HepG2 (cell line): ENCODE results near the gene CCDC97. TPM values are rescaled to one million over a fixed set of nuclear protein-coding genes. Genes with fewer than 3 reads are reported as not detected.
A peak's percentile ranks its signal among the peaks of the same experiment; 100 is the strongest.

Experiments used
- ARID2 ChIP-seq: sonication (generic); formaldehyde crosslinking; IDR thresholded peaks from 2 replicates; pipeline ENCODE4 v1.8.1; 2022; ENCODE audit warnings: mild to moderate bottlenecking, missing genetic modification reagents, borderline replicate concordance
- CREM ChIP-seq, 2 experiments: sonication (generic) in 1 of 2; formaldehyde crosslinking in 1 of 2; IDR thresholded peaks; 2 replicates each; pipeline versions ENCODE4 v1.4.0 to v1.6.1; 2016 to 2020; ENCODE audit warnings: antibody characterized with exemption in 1 of 2, mild to moderate bottlenecking in 1 of 2, missing genetic modification reagents in 1 of 2
- FOSL1 ChIP-seq: sonication (generic); formaldehyde crosslinking; IDR thresholded peaks from 2 replicates; pipeline ENCODE4 v1.9.0; 2021; ENCODE audit warnings: missing genetic modification reagents, borderline replicate concordance
- MAFK ChIP-seq, 2 experiments: IDR thresholded peaks in 1 of 2; conservative IDR thresholded peaks in 1 of 2; 2 replicates each; pipeline ENCODE4 v1.6.1; 2011; ENCODE audit warnings: improper control_type of control experiment in 2 of 2, low read length in 2 of 2
- MEIS2 ChIP-seq: sonication (generic); formaldehyde crosslinking; IDR thresholded peaks from 2 replicates; pipeline ENCODE4 v1.9.0; 2021; ENCODE audit warnings: mild to moderate bottlenecking, missing genetic modification reagents
- NFATC3 ChIP-seq: sonication (generic); formaldehyde crosslinking; IDR thresholded peaks from 2 replicates; pipeline ENCODE4 v1.5.1; 2020; ENCODE audit warnings: mild to moderate bottlenecking, missing genetic modification reagents
- PAXIP1 ChIP-seq: sonication (generic); formaldehyde crosslinking; conservative IDR thresholded peaks from 2 replicates; pipeline ENCODE4 v1.4.0; 2020; ENCODE audit warnings: mild to moderate bottlenecking, missing genetic modification reagents, moderate library complexity
- RARG ChIP-seq: sonication (generic); formaldehyde crosslinking; IDR thresholded peaks from 2 replicates; pipeline ENCODE4 v1.4.0; 2020; ENCODE audit warnings: low read depth, mild to moderate bottlenecking, missing genetic modification reagents
- REXO4 ChIP-seq: sonication (generic); formaldehyde crosslinking; IDR thresholded peaks from 2 replicates; pipeline ENCODE4 v1.8.0; 2022; ENCODE audit warnings: missing genetic modification reagents, mild to moderate bottlenecking, borderline replicate concordance
- SRSF1 ChIP-seq: fragments of 200-400 bp; formaldehyde crosslinking; optimal IDR thresholded peaks from 2 replicates; pipeline ENCODE3; 2017; ENCODE audit warnings: mild to moderate bottlenecking, low read depth, low read length, moderate library complexity
- TAF15 ChIP-seq: fragments of 200-400 bp; formaldehyde crosslinking; IDR thresholded peaks from one replicate; pipeline ENCODE4 v1.6.1; 2018; ENCODE audit warnings: mild to moderate bottlenecking, low read depth, low read length; ENCODE audit not compliant: poor library complexity, severe bottlenecking
- ZBTB20 ChIP-seq: sonication (generic); formaldehyde crosslinking; IDR thresholded peaks from 2 replicates; pipeline ENCODE4 v1.8.1; 2023; ENCODE audit warnings: missing genetic modification reagents, low read depth, mild to moderate bottlenecking, borderline replicate concordance
- ZC3H13 ChIP-seq: sonication (generic); formaldehyde crosslinking; IDR thresholded peaks from 2 replicates; pipeline ENCODE4 v1.8.1; 2023; ENCODE audit warnings: mild to moderate bottlenecking, missing genetic modification reagents, moderate library complexity
- ZFP90 ChIP-seq: sonication (generic); formaldehyde crosslinking; IDR thresholded peaks from 2 replicates; pipeline ENCODE4 v1.8.0; 2022; ENCODE audit warnings: missing genetic modification reagents, mild to moderate bottlenecking, inconsistent platforms, borderline replicate concordance
- ZMYM2 ChIP-seq: sonication (generic); formaldehyde crosslinking; IDR thresholded peaks from 2 replicates; pipeline ENCODE4 v1.8.0; 2022; ENCODE audit warnings: mild to moderate bottlenecking, missing genetic modification reagents
- ZNF253 ChIP-seq: sonication (generic); formaldehyde crosslinking; IDR thresholded peaks from 2 replicates; pipeline ENCODE4 v1.8.0; 2022; ENCODE audit warnings: mild to moderate bottlenecking, missing genetic modification reagents, borderline replicate concordance
- ZNF430 ChIP-seq: sonication (generic); formaldehyde crosslinking; IDR thresholded peaks from 2 replicates; pipeline ENCODE4 v1.9.0; 2021; ENCODE audit warnings: mild to moderate bottlenecking, missing genetic modification reagents
- ZNF451 ChIP-seq: sonication (generic); formaldehyde crosslinking; IDR thresholded peaks from 2 replicates; pipeline ENCODE4 v1.5.0; 2020; ENCODE audit warnings: mild to moderate bottlenecking, missing genetic modification reagents
- ZNF609 ChIP-seq: sonication (generic); formaldehyde crosslinking; IDR thresholded peaks from 2 replicates; pipeline ENCODE4 v1.4.0; 2020; ENCODE audit warnings: mild to moderate bottlenecking, missing genetic modification reagents, borderline replicate concordance
- ZNF776 ChIP-seq: sonication (generic); formaldehyde crosslinking; IDR thresholded peaks from 2 replicates; pipeline ENCODE4 v1.4.0; 2020; ENCODE audit warnings: mild to moderate bottlenecking, missing genetic modification reagents
- ZSCAN31 ChIP-seq: sonication (generic); formaldehyde crosslinking; IDR thresholded peaks from 2 replicates; pipeline ENCODE4 v1.5.0; 2020; ENCODE audit warnings: low read depth, mild to moderate bottlenecking, missing genetic modification reagents
- polyA plus RNA-seq, 8 experiments: library from polyadenylated mRNA; depleted of rRNA in 3 of 8; stranded (reverse) in 7 of 8; unstranded in 1 of 8; fragments of >200 nt; fragmentation: Illumina TruSeq in 4 of 8; extraction: Trizol in 4 of 8; gene quantifications; 2 replicates each; pipeline versions ENCODE4 v1.2.1 to v1.2.3, GENCODE V29; 2011 to 2016; ENCODE audit warnings: low read depth in 4 of 8, missing spikeins in 1 of 8, mixed read lengths in 1 of 8; ENCODE audit not compliant: insufficient read depth in 1 of 8
- total RNA-seq, 5 experiments: library from RNA; depleted of rRNA; stranded (reverse); fragments of >200 nt; fragmentation: Illumina TruSeq; extraction: Trizol; gene quantifications; 2 replicates each; pipeline ENCODE4 v1.2.3, GENCODE V29; 2016; ENCODE audit warnings: low read depth in 1 of 5

Gene CCDC97
- total and polyA plus RNA-seq, 2 of the 13 experiments (the other 11 are each of a cell fraction or from before 2014, with no cell fraction given) = 6.2 to 7.3 TPM

GRCh38 chr19:41323430-41324125, 13.6 kb downstream of the CCDC97 start (continued):
- TF ChIP-seq ZFP90 (CRISPR knock-in tag) = no peak
- no peak for TF ChIP-seq ZSCAN31 (CRISPR knock-in tag)
- no peak for TF ChIP-seq ZNF776 (CRISPR knock-in tag)
- peak; percentile 59; the same call in 1 of the 2 replicates for TF ChIP-seq ZNF609 (CRISPR knock-in tag)
- TF ChIP-seq ARID2 = peak; percentile 51; the same call in 1 of the 2 replicates
- TF ChIP-seq ZNF430 (CRISPR knock-in tag) = peak; percentile 77; the same call in 1 of the 2 replicates
- no peak for TF ChIP-seq ZC3H13
- TF ChIP-seq ZNF253 (CRISPR knock-in tag) = no peak; the same call in 1 of the 2 replicates
- TF ChIP-seq ZMYM2 (CRISPR knock-in tag) = no peak
- TF ChIP-seq MAFK (conservative IDR thresholded peaks at IDR 0.05 in 1 of 2, IDR thresholded peaks at IDR 0.05 in 1 of 2; ENCODE audit: low read length in 2 of 2) = no peak
- TF ChIP-seq REXO4 (CRISPR knock-in tag) = no peak
- 0 out of 2 replicates have a peak, but pooled peaks have one; percentile 17 for TF ChIP-seq ZBTB20 (CRISPR knock-in tag)
- TF ChIP-seq TAF15 = no peak
- no peak for TF ChIP-seq CREM (IDR thresholded peaks at IDR 0.05)
- TF ChIP-seq CREM (CRISPR knock-in tag; IDR thresholded peaks at IDR 0.05) = no peak
- TF ChIP-seq RARG (CRISPR knock-in tag) = no peak
- peak; percentile 86 for TF ChIP-seq SRSF1
- no peak for TF ChIP-seq MEIS2 (CRISPR knock-in tag)
- no peak for TF ChIP-seq ZNF451 (CRISPR knock-in tag)
- TF ChIP-seq PAXIP1 = peak; percentile 53
- TF ChIP-seq FOSL1 (CRISPR knock-in tag) = peak; percentile 77; the same call in 1 of the 2 replicates
- no peak for TF ChIP-seq NFATC3 (CRISPR knock-in tag)
